CD4-positive, alpha-beta T cell (primary cell): Measurements from ENCODE around the gene CD300LF. TPM values are rescaled to one million over a fixed set of nuclear protein-coding genes. Genes with fewer than 3 reads are reported as not detected.

Experiments used
- ATAC-seq: fragments of 200-7000 bp; cut with Tn5 transposase; one replicate; pipeline ENCODE4 v1.10.0; 2022; ENCODE audit warnings: mild to moderate bottlenecking; ENCODE audit not compliant: poor library complexity
- CTCF ChIA-PET: fragments of 350-600 bp; sonication (Branson Sonifier 250); formaldehyde crosslinking; loops from one replicate; lab custom pipeline; 2021; ENCODE audit warnings: antibody characterized with exemption, inconsistent platforms; lab: Charles Lee
- POLR2A ChIA-PET: fragments of 350-600 bp; sonication (Branson Sonifier 250); formaldehyde crosslinking; loops from one replicate; lab custom pipeline; 2021; ENCODE audit warnings: antibody characterized with exemption, inconsistent platforms; lab: Charles Lee
- DNase-seq, 14 experiments: peaks; one replicate each; pipeline ENCODE4 v3.0.0-alpha.2; 2013 to 2020; ENCODE audit warnings: mixed read lengths in 2 of 14
- H3K27ac ChIP-seq, 2 donors: one replicate each; pipeline versions ENCODE4 v1.5.1 to v1.7.0; 2013; ENCODE audit warnings: low read length in 2 of 2, low read depth in 1 of 2, mild to moderate bottlenecking in 1 of 2
- H3K27me3 ChIP-seq, 2 experiments: 1 replicate in 1 of 2; 2 replicates in 1 of 2; pipeline versions ENCODE4 v1.6.1 to v1.7.0; 2013; ENCODE audit warnings: low read length in 2 of 2, control low read depth in 1 of 2, mild to moderate bottlenecking in 1 of 2, moderate library complexity in 1 of 2; ENCODE audit not compliant: insufficient read depth in 2 of 2, control insufficient read depth in 1 of 2
- H3K36me3 ChIP-seq: one replicate; pipeline ENCODE4 v1.6.1; 2013; ENCODE audit warnings: low read length, control low read depth; ENCODE audit not compliant: insufficient read depth
- H3K4me1 ChIP-seq: one replicate; pipeline ENCODE4 v1.6.1; 2013; ENCODE audit warnings: low read length, control low read depth; ENCODE audit not compliant: insufficient read depth
- H3K4me3 ChIP-seq: one replicate; pipeline ENCODE4 v1.5.1; 2013; ENCODE audit warnings: mild to moderate bottlenecking, low read length, moderate library complexity
- H3K9me3 ChIP-seq, 2 experiments: 1 replicate in 1 of 2; 2 replicates in 1 of 2; pipeline versions ENCODE4 v1.6.1 to v1.7.0; 2013; ENCODE audit warnings: low read length in 2 of 2, mild to moderate bottlenecking in 2 of 2, control low read depth in 1 of 2, moderate library complexity in 1 of 2; ENCODE audit not compliant: control insufficient read depth in 1 of 2, insufficient read depth in 1 of 2
- H3K27ac Mint-ChIP-seq: one replicate; pipeline ENCODE4 v1.8.0; 2020; ENCODE audit warnings: mixed read lengths
- H3K27me3 Mint-ChIP-seq: one replicate; pipeline ENCODE4 v1.8.0; 2021; ENCODE audit warnings: mixed read lengths
- H3K36me3 Mint-ChIP-seq: one replicate; pipeline ENCODE4 v1.8.0; 2021; ENCODE audit warnings: low read depth, mixed read lengths
- H3K4me1 Mint-ChIP-seq: one replicate; pipeline ENCODE4 v1.8.0; 2021; ENCODE audit warnings: low read depth, mixed read lengths
- H3K4me3 Mint-ChIP-seq: one replicate; pipeline ENCODE4 v1.8.0; 2020; ENCODE audit warnings: mild to moderate bottlenecking, mixed read lengths
- H3K9me3 Mint-ChIP-seq: one replicate; pipeline ENCODE4 v1.8.0; 2020; ENCODE audit warnings: mixed read lengths
- CTCF ChIP-seq: fragments of 200-600 bp; IDR thresholded peaks from one replicate; pipeline ENCODE4 v1.8.0; 2022; ENCODE audit warnings: antibody characterized with exemption, mild to moderate bottlenecking
- intact Hi-C, 2 experiments: fragments of 100-400 bp; cut with DNase I in 1 of 2; cut with micrococcal nuclease in 1 of 2; formaldehyde crosslinking; loops; one replicate each; pipeline versions ENCODE4 v1.15.1 to v1.9.0; 2023 to 2025; cut with DNase I, micrococcal nuclease
- total RNA-seq, 174 experiments: library from RNA in 2 of 174; stranded (reverse) in 2 of 174; gene quantifications; one replicate each; pipeline ENCODE4 v1.2.3 and lab custom pipeline; 2021 to 2026

CD300LF gene
- total RNA-seq, 2 experiments from 2014 or later: 0.39 to 1.0 TPM

GRCh38 chr17:74756891-74757290 lies 44.2 kb upstream of the CD300LF start:
- H3K4me1 ChIP-seq: peaks cover 100% of the 10 kb centered on the region
- peak overlapping the region; percentile 63 to 65 for H3K27ac ChIP-seq
- H3K4me3 ChIP-seq: no peak overlapping the region
- H3K36me3 Mint-ChIP-seq: peaks cover 32% of the 10 kb centered on the region
- ATAC-seq (no peak), DNase-seq (no peak)
- peaks cover 52% of the 10 kb centered on the region for H3K36me3 ChIP-seq
- H3K27me3 Mint-ChIP-seq: no peaks in the 10 kb centered on the region
- CTCF ChIA-PET: interaction anchor here (3.4 kb wide), 1 partner anchor 20 kb away, joined by 18 read pairs; the partner anchor contains the start of gene RAB37
- intact Hi-C loops: no loop called here
- TF ChIP-seq CTCF: no peak
- H3K27ac Mint-ChIP-seq: peak overlapping the region; percentile 91
- peaks cover 87% of the 10 kb centered on the region for H3K4me1 Mint-ChIP-seq
- POLR2A ChIA-PET: interaction anchor here (1.1 to 6.1 kb wide), 4 partner anchors 9 to 37 kb away, joined by 3 to 90 read pairs (median 18); partner anchors contain the start of genes NHERF1 and RAB37
- H3K4me3 Mint-ChIP-seq: peak overlapping the region; percentile 60
- no peaks in the 10 kb centered on the region for H3K27me3 ChIP-seq
- H3K9me3 Mint-ChIP-seq: no peaks in the 10 kb centered on the region
- no peaks in the 10 kb centered on the region for H3K9me3 ChIP-seq

- H3K4me1 Mint-ChIP-seq: peaks cover 92% of the 10 kb centered on the region
- H3K36me3 Mint-ChIP-seq: peaks cover 44% of the 10 kb centered on the region
- Histone ChIP-seq H3K9me3 (no peaks in the 10 kb centered on the region), H3K27ac (peak overlapping the region in 1 of 2 donors; percentile 3), H3K4me3 (no peak overlapping the region), H3K36me3 (peaks cover 44% of the 10 kb centered on the region), H3K27me3 (no peaks in the 10 kb centered on the region), H3K4me1 (peaks cover 98% of the 10 kb centered on the region)
- H3K9me3 Mint-ChIP-seq: no peaks in the 10 kb centered on the region
- ChIA-PET POLR2A (interaction anchor here (0.9 to 1.4 kb wide), 2 partner anchors 14 to 18 kb away, joined by 5 to 8 read pairs; partner anchors contain the start of gene RAB37), CTCF (interaction anchor here (0.6 to 2.0 kb wide), 5 partner anchors 15 to 343 kb away, joined by 3 to 6 read pairs (median 3); partner anchors contain the start of gene RAB37)
- intact Hi-C loops: no loop called here
- ATAC-seq: no peak
- H3K4me3 Mint-ChIP-seq: peak overlapping the region; percentile 62
- no peak for DNase-seq
- no peak for TF ChIP-seq CTCF
- H3K27me3 Mint-ChIP-seq: no peaks in the 10 kb centered on the region
- H3K27ac Mint-ChIP-seq: peak overlapping the region; percentile 94
These were observed 42.8 kb upstream of the CD300LF start for GRCh38 chr17:74755533-74755932.

GRCh38 chr17:74754832-74755231 lies 42.1 kb upstream of the CD300LF start:
- DNase-seq: no peak
- Histone ChIP-seq H3K9me3 (no peaks in the 10 kb centered on the region), H3K4me1 (peaks cover 91% of the 10 kb centered on the region), H3K27ac (peak overlapping the region; percentile 3 to 9), H3K4me3 (no peak overlapping the region), H3K27me3 (no peaks in the 10 kb centered on the region), H3K36me3 (peaks cover 44% of the 10 kb centered on the region)
- Mint-ChIP-seq H3K27ac (peak overlapping the region; percentile 94), H3K36me3 (peaks cover 49% of the 10 kb centered on the region), H3K27me3 (no peaks in the 10 kb centered on the region), H3K4me1 (peaks cover 91% of the 10 kb centered on the region), H3K4me3 (peak overlapping the region; percentile 62), H3K9me3 (no peaks in the 10 kb centered on the region)
- intact Hi-C loops: no loop called here
- CTCF ChIA-PET: interaction anchor here (0.6 to 2.0 kb wide), 2 partner anchors 16 to 203 kb away, joined by 3 to 6 read pairs; no protein-coding TSS in a partner anchor
- ATAC-seq: no peak
- TF ChIP-seq CTCF: no peak
- POLR2A ChIA-PET: interaction anchor here (0.8 to 1.5 kb wide), 6 partner anchors 9 to 20 kb away, joined by 4 to 8 read pairs (median 5); partner anchors contain the start of gene RAB37
